ENCODE measurements around the gene ATG4A.
A peak's percentile ranks its signal among the peaks of the same experiment; 100 is the strongest.

Gene ATG4A

DNA sequence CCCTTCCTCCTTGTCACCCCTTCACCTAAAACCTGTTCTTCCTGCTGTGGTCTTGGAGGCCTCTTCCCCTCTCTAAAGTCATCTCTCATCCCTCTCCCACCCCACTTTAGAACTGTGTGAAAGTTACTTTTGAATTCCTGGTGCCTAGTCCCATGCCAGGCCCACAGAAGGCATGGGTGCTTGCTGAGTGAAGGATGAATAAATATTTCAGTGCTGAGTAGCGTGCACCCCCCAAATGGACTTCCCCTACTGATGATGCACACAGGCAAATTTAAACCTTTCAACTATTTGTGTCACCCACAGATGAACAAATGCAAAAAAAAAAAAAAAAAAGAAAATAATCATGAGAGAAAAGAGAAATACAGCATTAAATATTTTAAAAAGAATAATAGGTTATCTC is 20.0 kb upstream of the ATG4A start:
- Histone ChIP-seq H3K27me3 (ENCODE audit: control insufficient read depth in 1 of 2, insufficient read depth in 2 of 2, low read length in 2 of 2) (peaks cover 0 to 8% of the 10 kb centered on the region in 2 donors), H3K4me1 (ENCODE audit: control insufficient read depth, insufficient read depth, low read length) (no peaks in the 10 kb centered on the region), H3K9ac (ENCODE audit: low read length in 2 of 2) (no peak overlapping the region), H3K9me3 (ENCODE audit: control insufficient read depth in 2 of 2, low read length in 2 of 2) (no peaks in the 10 kb centered on the region), H3K36me3 (ENCODE audit: control insufficient read depth in 2 of 2, insufficient read depth in 2 of 2, low read length in 2 of 2) (no peaks in the 10 kb centered on the region), H3K4me3 (ENCODE audit: low read length in 2 of 2) (no peak overlapping the region), H3K27ac (ENCODE audit: low read length) (no peak overlapping the region)

DNA sequence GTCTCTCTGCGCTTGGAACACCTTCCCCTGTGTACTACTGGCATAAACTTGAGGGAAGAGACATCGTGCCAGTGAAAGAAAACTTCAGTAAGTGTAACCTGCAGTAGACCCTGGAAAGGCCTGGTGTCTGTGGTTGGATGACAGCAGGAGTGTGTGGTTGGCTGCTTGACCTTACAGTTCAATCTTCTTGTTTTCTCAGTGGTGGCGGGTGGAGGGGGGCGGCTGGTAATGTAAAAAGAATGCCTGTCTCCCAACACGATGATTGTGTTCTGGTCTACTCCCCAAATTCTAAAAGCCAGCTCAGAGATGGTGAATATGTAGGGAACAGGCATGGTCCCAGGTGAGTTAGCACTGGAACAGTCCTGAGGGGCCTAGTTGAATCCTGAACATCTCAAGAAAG is 18.8 kb upstream of the ATG4A start:
- Histone ChIP-seq H3K4me3 (ENCODE audit: low read length in 2 of 2) (no peak overlapping the region), H3K36me3 (ENCODE audit: control insufficient read depth in 2 of 2, insufficient read depth in 2 of 2, low read length in 2 of 2) (no peaks in the 10 kb centered on the region), H3K27ac (ENCODE audit: low read length) (no peak overlapping the region), H3K9ac (ENCODE audit: low read length in 2 of 2) (no peak overlapping the region), H3K4me1 (ENCODE audit: control insufficient read depth, insufficient read depth, low read length) (no peaks in the 10 kb centered on the region), H3K9me3 (ENCODE audit: control insufficient read depth in 2 of 2, low read length in 2 of 2) (no peaks in the 10 kb centered on the region), H3K27me3 (ENCODE audit: control insufficient read depth in 1 of 2, insufficient read depth in 2 of 2, low read length in 2 of 2) (peaks cover 0 to 5% of the 10 kb centered on the region in 2 donors)

DNA sequence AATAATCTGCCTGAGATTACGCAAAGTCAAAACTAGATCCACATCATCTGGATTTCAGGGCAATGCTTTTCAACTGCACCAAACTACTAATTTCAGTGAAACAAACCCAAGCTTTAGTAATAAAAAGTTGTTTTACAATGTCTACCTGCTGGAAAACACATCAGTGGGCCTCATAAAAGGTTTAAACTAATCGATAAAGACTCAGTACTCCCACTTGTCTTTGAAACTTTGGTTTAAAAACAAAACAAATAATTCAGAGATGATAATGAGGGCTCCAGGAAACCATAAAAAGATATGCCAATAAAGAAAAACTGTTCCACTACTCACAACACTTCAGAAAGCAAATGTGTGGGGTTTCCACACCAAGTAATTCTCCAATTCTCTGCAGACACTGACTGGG is 10.5 kb upstream of the ATG4A start:
- H3K4me1 ChIP-seq (ENCODE audit: control insufficient read depth, insufficient read depth, low read length), result no peaks in the 10 kb centered on the region
- no peak overlapping the region for H3K9ac ChIP-seq (ENCODE audit: low read length in 2 of 2)
- no peaks in the 10 kb centered on the region for H3K9me3 ChIP-seq (ENCODE audit: control insufficient read depth in 2 of 2, low read length in 2 of 2)
- no peak overlapping the region for H3K4me3 ChIP-seq (ENCODE audit: low read length in 2 of 2)
- no peak overlapping the region for H3K27ac ChIP-seq (ENCODE audit: low read length)
- H3K27me3 ChIP-seq (ENCODE audit: control insufficient read depth in 1 of 2, insufficient read depth in 2 of 2, low read length in 2 of 2), result peaks cover 0 to 2% of the 10 kb centered on the region in 2 donors
- H3K36me3 ChIP-seq (ENCODE audit: control insufficient read depth in 2 of 2, insufficient read depth in 2 of 2, low read length in 2 of 2), result no peaks in the 10 kb centered on the region

DNA sequence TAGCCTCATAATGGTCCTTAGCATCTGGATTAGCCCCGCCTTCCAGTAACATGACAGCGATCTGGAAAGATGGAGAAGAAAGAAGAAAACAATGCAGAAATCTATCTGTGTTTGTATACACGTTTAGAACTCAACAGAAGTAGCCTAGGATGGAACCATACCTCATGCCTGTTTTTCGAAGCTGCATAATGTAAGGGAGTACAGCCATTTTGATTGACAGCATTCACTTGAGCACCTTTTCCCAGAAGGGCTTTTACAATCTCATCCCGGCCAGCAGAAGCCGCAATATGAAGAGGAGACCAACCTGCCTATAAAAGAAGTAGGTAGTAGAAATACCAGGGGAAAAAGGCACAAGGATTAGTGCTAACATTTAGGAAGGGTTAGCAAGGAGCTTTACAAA is 3.8 kb upstream of the ATG4A start:
- Histone ChIP-seq H3K36me3 (ENCODE audit: control insufficient read depth in 2 of 2, insufficient read depth in 2 of 2, low read length in 2 of 2) (peaks cover 3 to 4% of the 10 kb centered on the region in 2 donors), H3K4me3 (ENCODE audit: low read length in 2 of 2) (no peak overlapping the region), H3K27ac (ENCODE audit: low read length) (no peak overlapping the region), H3K4me1 (ENCODE audit: control insufficient read depth, insufficient read depth, low read length) (no peaks in the 10 kb centered on the region), H3K27me3 (ENCODE audit: control insufficient read depth in 1 of 2, insufficient read depth in 2 of 2, low read length in 2 of 2) (no peaks in the 10 kb centered on the region), H3K9me3 (ENCODE audit: control insufficient read depth in 2 of 2, low read length in 2 of 2) (no peaks in the 10 kb centered on the region), H3K9ac (ENCODE audit: low read length in 2 of 2) (no peak overlapping the region)

DNA sequence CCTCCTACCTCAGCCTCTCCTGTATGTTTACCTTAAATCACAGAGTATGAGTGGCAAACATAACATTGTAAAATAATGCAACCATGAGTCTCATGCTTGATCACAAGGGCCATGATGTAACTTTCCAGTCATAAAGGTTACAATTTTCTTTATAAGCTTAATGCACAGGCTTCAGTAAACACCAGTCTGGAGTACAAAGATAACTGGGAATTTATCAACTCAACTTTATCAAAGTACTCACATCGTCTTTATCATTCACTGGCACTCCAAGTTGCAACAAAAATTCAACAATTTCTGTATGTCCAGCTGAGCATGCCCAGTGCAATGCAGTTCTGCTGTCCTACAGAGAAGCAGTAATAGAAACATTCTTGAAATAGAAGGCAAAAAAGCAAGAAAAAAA is 3.1 kb upstream of the ATG4A start:
- H3K27me3 ChIP-seq (ENCODE audit: control insufficient read depth in 1 of 2, insufficient read depth in 2 of 2, low read length in 2 of 2), result no peaks in the 10 kb centered on the region
- H3K4me1 ChIP-seq (ENCODE audit: control insufficient read depth, insufficient read depth, low read length), result no peaks in the 10 kb centered on the region
- H3K27ac ChIP-seq (ENCODE audit: low read length), result no peak overlapping the region
- no peak overlapping the region for H3K4me3 ChIP-seq (ENCODE audit: low read length in 2 of 2)
- no peaks in the 10 kb centered on the region for H3K9me3 ChIP-seq (ENCODE audit: control insufficient read depth in 2 of 2, low read length in 2 of 2)
- no peak overlapping the region for H3K9ac ChIP-seq (ENCODE audit: low read length in 2 of 2)
- H3K36me3 ChIP-seq (ENCODE audit: control insufficient read depth in 2 of 2, insufficient read depth in 2 of 2, low read length in 2 of 2), result peaks cover 3 to 4% of the 10 kb centered on the region in 2 donors

DNA sequence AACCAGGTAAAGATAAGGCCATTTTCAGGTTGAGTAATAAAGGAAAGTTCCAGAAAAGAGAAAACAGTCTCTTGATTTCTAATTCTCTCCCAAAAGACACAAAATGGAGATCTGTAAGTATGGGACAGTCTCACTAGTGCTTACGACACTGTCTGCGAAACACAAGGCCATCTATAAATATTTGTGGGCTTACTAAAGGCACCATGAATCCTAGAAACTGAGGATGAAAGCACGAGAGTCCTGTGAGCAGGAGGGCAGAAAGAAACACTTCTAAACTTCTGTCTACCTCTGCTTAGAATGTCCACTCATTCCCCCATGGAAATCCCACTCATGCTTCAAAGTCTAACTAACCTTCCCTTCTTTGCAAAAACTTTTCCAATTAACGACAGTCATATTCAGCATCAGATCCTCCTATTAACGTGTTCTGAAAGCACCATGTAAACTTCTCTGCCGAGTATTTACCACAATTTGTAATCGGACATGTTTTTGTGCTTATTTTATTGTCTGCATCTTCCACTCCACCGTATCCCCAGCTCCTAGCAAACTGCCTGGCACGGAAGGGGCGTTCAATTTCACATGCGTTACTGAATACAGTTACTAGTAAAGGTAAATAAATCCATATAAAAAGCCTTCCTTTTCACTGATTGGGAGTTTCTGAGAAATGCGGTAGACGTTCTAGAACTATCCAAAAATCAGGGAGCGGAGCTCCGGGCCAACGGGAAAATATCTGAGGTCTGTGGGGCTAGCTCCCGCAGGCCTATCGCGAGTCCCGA is 901 bp upstream of the ATG4A start:
- Histone ChIP-seq H3K27ac (ENCODE audit: low read length) (peak overlapping the region; percentile 46), H3K36me3 (ENCODE audit: control insufficient read depth in 2 of 2, insufficient read depth in 2 of 2, low read length in 2 of 2) (peaks cover 3 to 4% of the 10 kb centered on the region in 2 donors), H3K27me3 (ENCODE audit: control insufficient read depth in 1 of 2, insufficient read depth in 2 of 2, low read length in 2 of 2) (no peaks in the 10 kb centered on the region), H3K4me3 (ENCODE audit: low read length in 2 of 2) (peak overlapping the region; percentile 74 to 76), H3K9me3 (ENCODE audit: control insufficient read depth in 2 of 2, low read length in 2 of 2) (no peaks in the 10 kb centered on the region), H3K9ac (ENCODE audit: low read length in 2 of 2) (peak overlapping the region; percentile 64 to 78), H3K4me1 (ENCODE audit: control insufficient read depth, insufficient read depth, low read length) (no peaks in the 10 kb centered on the region)

DNA sequence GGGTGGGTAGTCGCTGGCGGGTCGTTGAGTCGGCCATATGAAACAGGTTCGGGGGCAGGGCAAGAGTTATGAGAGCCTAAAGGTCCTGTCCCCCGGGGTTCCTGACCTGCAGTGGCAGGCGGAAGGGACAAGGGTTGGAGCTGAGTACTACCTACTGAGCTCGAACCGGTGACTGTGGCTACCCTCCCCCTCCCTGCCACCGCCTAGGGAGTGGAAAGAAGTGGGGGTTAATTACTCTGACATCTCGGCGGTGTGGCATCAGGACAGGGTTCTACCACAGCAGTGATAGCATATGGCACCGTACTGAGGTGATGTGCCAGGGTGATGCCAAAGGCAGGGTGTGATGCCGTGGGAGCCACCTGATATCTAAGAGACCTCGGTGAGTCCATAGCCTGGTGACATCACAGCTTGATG is 307 bp downstream of the ATG4A start:
- H3K9ac ChIP-seq (ENCODE audit: low read length in 2 of 2), result peak overlapping the region; percentile 55 to 64
- H3K27me3 ChIP-seq (ENCODE audit: control insufficient read depth in 1 of 2, insufficient read depth in 2 of 2, low read length in 2 of 2), result no peaks in the 10 kb centered on the region
- peaks cover under 1% of the 10 kb centered on the region in 2 donors for H3K36me3 ChIP-seq (ENCODE audit: control insufficient read depth in 2 of 2, insufficient read depth in 2 of 2, low read length in 2 of 2)
- H3K27ac ChIP-seq (ENCODE audit: low read length), result peak overlapping the region; percentile 37
- H3K9me3 ChIP-seq (ENCODE audit: control insufficient read depth in 2 of 2, low read length in 2 of 2), result no peaks in the 10 kb centered on the region
- H3K4me3 ChIP-seq (ENCODE audit: low read length in 2 of 2), result peak overlapping the region; percentile 74 to 76
- H3K4me1 ChIP-seq (ENCODE audit: control insufficient read depth, insufficient read depth, low read length), result no peaks in the 10 kb centered on the region

DNA sequence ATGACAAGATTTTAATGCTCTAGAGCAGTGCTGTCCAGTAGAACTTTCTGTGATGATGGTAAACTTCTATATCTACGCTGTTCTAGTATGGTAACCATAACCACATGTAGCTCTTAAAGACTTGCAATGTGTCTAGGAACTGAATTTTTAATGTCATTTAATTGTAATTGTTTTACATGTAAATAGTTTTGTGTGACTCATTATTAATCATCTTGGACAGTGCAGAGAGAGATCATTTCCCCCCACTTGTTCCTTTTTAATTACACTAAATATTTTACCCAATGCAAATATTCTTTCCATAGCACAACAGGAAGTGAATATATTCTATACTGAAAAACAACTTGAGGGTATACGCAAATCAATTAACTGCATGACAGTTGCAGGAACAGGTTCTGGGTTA is 5.8 kb downstream of the ATG4A start:
- no peaks in the 10 kb centered on the region for H3K27me3 ChIP-seq (ENCODE audit: control insufficient read depth in 1 of 2, insufficient read depth in 2 of 2, low read length in 2 of 2)
- no peak overlapping the region for H3K27ac ChIP-seq (ENCODE audit: low read length)
- no peak overlapping the region for H3K4me3 ChIP-seq (ENCODE audit: low read length in 2 of 2)
- H3K36me3 ChIP-seq (ENCODE audit: control insufficient read depth in 2 of 2, insufficient read depth in 2 of 2, low read length in 2 of 2), result no peaks in the 10 kb centered on the region
- H3K9ac ChIP-seq (ENCODE audit: low read length in 2 of 2), result no peak overlapping the region
- H3K9me3 ChIP-seq (ENCODE audit: control insufficient read depth in 2 of 2, low read length in 2 of 2), result no peaks in the 10 kb centered on the region
- no peaks in the 10 kb centered on the region for H3K4me1 ChIP-seq (ENCODE audit: control insufficient read depth, insufficient read depth, low read length)

DNA sequence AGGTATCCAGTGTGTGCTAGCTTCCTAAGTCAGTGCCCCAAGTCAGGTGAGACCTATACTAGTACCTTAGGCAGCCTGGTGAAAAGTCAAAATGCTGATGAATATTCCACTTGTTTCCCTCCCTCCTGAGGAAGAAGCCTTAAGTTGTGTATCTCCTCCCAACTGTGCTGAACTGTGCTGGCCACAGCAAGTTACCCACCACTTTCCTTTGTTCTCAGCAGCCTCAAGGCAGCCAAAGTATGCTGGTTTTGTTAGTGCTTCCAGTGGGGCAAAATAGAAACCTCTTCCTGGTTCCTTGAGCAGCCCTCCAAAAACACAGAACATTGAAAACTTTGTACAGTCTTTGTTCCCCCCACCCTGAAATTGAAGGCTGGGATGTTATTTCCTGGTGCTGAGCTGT is 13.9 kb downstream of the ATG4A start:
- Histone ChIP-seq H3K9ac (ENCODE audit: low read length in 2 of 2) (no peak overlapping the region), H3K4me3 (ENCODE audit: low read length in 2 of 2) (no peak overlapping the region), H3K36me3 (ENCODE audit: control insufficient read depth in 2 of 2, insufficient read depth in 2 of 2, low read length in 2 of 2) (no peaks in the 10 kb centered on the region), H3K9me3 (ENCODE audit: control insufficient read depth in 2 of 2, low read length in 2 of 2) (peaks cover 0 to 9% of the 10 kb centered on the region in 2 donors), H3K27ac (ENCODE audit: low read length) (no peak overlapping the region), H3K27me3 (ENCODE audit: control insufficient read depth in 1 of 2, insufficient read depth in 2 of 2, low read length in 2 of 2) (peaks cover 0 to 4% of the 10 kb centered on the region in 2 donors), H3K4me1 (ENCODE audit: control insufficient read depth, insufficient read depth, low read length) (no peaks in the 10 kb centered on the region)

DNA sequence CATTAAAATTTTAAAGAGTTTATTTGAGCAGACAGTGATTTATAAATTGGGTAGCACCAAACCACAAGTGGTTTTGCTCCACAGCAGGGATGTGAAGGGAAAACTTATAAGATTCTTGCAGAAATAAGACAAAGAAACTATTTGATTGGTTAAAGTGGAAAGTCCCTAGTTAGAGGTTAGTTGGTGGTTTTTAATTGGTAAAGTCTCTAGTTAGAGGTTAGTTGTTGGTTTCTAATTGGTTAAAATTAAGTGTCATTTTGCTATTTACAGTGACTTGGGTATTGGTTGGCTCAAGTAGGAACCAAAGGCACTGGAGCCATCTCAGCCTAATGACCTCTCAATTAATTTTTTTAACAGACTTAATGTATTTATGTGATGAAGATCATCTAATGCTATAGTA is 23.0 kb downstream of the ATG4A start:
- H3K27ac ChIP-seq (ENCODE audit: low read length), result no peak overlapping the region
- H3K4me3 ChIP-seq (ENCODE audit: low read length in 2 of 2), result no peak overlapping the region
- no peak overlapping the region for H3K9ac ChIP-seq (ENCODE audit: low read length in 2 of 2)
- no peaks in the 10 kb centered on the region for H3K36me3 ChIP-seq (ENCODE audit: control insufficient read depth in 2 of 2, insufficient read depth in 2 of 2, low read length in 2 of 2)
- no peaks in the 10 kb centered on the region for H3K27me3 ChIP-seq (ENCODE audit: control insufficient read depth in 1 of 2, insufficient read depth in 2 of 2, low read length in 2 of 2)
- no peaks in the 10 kb centered on the region for H3K9me3 ChIP-seq (ENCODE audit: control insufficient read depth in 2 of 2, low read length in 2 of 2)
- H3K4me1 ChIP-seq (ENCODE audit: control insufficient read depth, insufficient read depth, low read length), result no peaks in the 10 kb centered on the region

DNA sequence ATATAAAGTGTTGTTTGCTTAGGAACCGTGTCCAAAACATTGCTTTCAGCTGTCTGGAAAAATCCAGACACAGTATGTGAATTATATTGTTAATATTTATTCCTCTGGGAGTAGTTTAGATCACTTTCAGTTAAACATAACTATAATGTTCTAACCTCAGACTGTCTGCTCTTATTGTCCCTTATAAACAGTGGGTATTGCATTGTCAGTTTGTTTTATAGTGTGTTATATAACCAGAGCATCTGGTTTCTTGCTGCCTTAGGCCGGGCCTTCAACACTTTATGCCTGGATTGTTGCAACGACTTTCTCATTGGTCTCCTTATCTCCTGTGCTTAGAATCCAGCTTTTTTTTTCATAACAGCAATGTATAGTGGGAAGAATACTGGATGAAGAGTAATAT is 26.4 kb downstream of the ATG4A start:
- Histone ChIP-seq H3K4me3 (ENCODE audit: low read length in 2 of 2) (no peak overlapping the region), H3K36me3 (ENCODE audit: control insufficient read depth in 2 of 2, insufficient read depth in 2 of 2, low read length in 2 of 2) (no peaks in the 10 kb centered on the region), H3K27ac (ENCODE audit: low read length) (no peak overlapping the region), H3K4me1 (ENCODE audit: control insufficient read depth, insufficient read depth, low read length) (peaks cover 6% of the 10 kb centered on the region), H3K9ac (ENCODE audit: low read length in 2 of 2) (no peak overlapping the region), H3K27me3 (ENCODE audit: control insufficient read depth in 1 of 2, insufficient read depth in 2 of 2, low read length in 2 of 2) (no peaks in the 10 kb centered on the region), H3K9me3 (ENCODE audit: control insufficient read depth in 2 of 2, low read length in 2 of 2) (no peaks in the 10 kb centered on the region)
